K562 (cell line): ENCODE data around the gene DNAI7. TPM values are rescaled to one million over a fixed set of nuclear protein-coding genes. Genes with fewer than 3 reads are reported as not detected.

ENCODE experiments used
- ATAC-seq: fragments of 200-7000 bp; cut with Tn5 transposase; 3 replicates; pipeline ENCODE4 v1.9.1; 2020; ENCODE audit warnings: moderate library complexity
- BruUV-seq: library from RNA; stranded (reverse); fragments of 400-500 nt; replicated peaks from 2 replicates; lab custom pipeline; 2021; lab: Mats Ljungman, UMichigan
- CTCF ChIA-PET: fragments of 300-600 bp; formaldehyde crosslinking; extraction: SDS; loops from one replicate; lab custom pipeline; 2021; ENCODE audit warnings: low intra/inter-chr PET ratio; lab: Yijun Ruan, JAX
- POLR2A ChIA-PET: fragments of 300-600, 350-650 bp; sonication (Branson Sonifier 250); formaldehyde crosslinking; extraction: SDS; loops from one replicate; lab custom pipeline; 2021; ENCODE audit warnings: antibody characterized with exemption, inconsistent platforms; lab: Yijun Ruan, JAX
- DNase-seq, 4 experiments: peaks; one replicate each; pipeline versions ENCODE4 v3.0.0 to v3.0.0-alpha.2; 2011 to 2018; ENCODE audit warnings: low spot score in 3 of 4, mixed read lengths in 3 of 4; ENCODE audit errors: extremely low read depth in 1 of 4
- FAIRE-seq: peaks from 2 replicates; lab custom pipeline; 2011; peaks lifted over from hg19 to GRCh38; lab: Jason Lieb, UNC
- H2AFZ ChIP-seq: 2 replicates; pipeline ENCODE4 v1.6.0; 2011; ENCODE audit warnings: low read depth, low read length, control low read depth, inconsistent platforms
- H3K27ac ChIP-seq: fragments of 200-600 bp; 3 replicates; pipeline ENCODE4 v1.8.0; 2011; ENCODE audit warnings: low read depth, mild to moderate bottlenecking, control low read depth, inconsistent platforms, low read length, moderate library complexity, mixed read lengths; ENCODE audit errors: extremely low read depth
- H3K27me3 ChIP-seq, 2 experiments: fragments of 300-600 bp in 1 of 2; 2 replicates in 1 of 2; 3 replicates in 1 of 2; pipeline versions ENCODE4 v1.6.0 to v1.8.0; 2011; ENCODE audit warnings: inconsistent platforms in 2 of 2, low read length in 2 of 2, mild to moderate bottlenecking in 1 of 2, mixed read lengths in 1 of 2, moderate library complexity in 1 of 2; ENCODE audit not compliant: control insufficient read depth in 2 of 2, insufficient read depth in 2 of 2
- H3K36me3 ChIP-seq: fragments of 300-600 bp; 3 replicates; pipeline ENCODE4 v1.8.0; 2011; ENCODE audit warnings: mild to moderate bottlenecking, low read length, inconsistent platforms; ENCODE audit not compliant: control insufficient read depth, insufficient read depth
- H3K4me1 ChIP-seq, 2 experiments: fragments of 200-600 bp in 1 of 2; replicated peaks in 1 of 2; 2 replicates in 1 of 2; 3 replicates in 1 of 2; pipeline versions ENCODE4 v1.5.1 to v1.8.0; 2011; ENCODE audit warnings: inconsistent platforms in 2 of 2, low read length in 2 of 2, mild to moderate bottlenecking in 1 of 2, mixed read lengths in 1 of 2, moderate library complexity in 1 of 2; ENCODE audit not compliant: control insufficient read depth in 2 of 2, insufficient read depth in 2 of 2
- H3K4me2 ChIP-seq: 2 replicates; pipeline ENCODE4 v1.6.1; 2011; ENCODE audit warnings: low read length, control low read depth, inconsistent platforms, mixed read lengths; ENCODE audit not compliant: insufficient read depth
- H3K4me3 ChIP-seq: fragments of 200-600 bp; sonication (generic), shearing (Covaris generic); 2 replicates; pipeline ENCODE4 v1.5.1; 2016; ENCODE audit warnings: control low read depth, inconsistent platforms
- H3K79me2 ChIP-seq: fragments of 200-600 bp; 3 replicates; pipeline ENCODE4 v1.8.0; 2011; ENCODE audit warnings: low read length, inconsistent platforms; ENCODE audit not compliant: control insufficient read depth, insufficient read depth
- H3K9ac ChIP-seq, 2 experiments: 2 replicates each; pipeline versions ENCODE4 v1.6.0 to v1.6.1; 2011; ENCODE audit warnings: low read depth in 2 of 2, low read length in 2 of 2, control low read depth in 1 of 2, inconsistent platforms in 1 of 2, mild to moderate bottlenecking in 1 of 2, mixed read lengths in 1 of 2; ENCODE audit not compliant: insufficient read depth in 1 of 2
- H3K9me1 ChIP-seq: one replicate; pipeline ENCODE4 v1.6.0; 2011; ENCODE audit warnings: inconsistent platforms, mild to moderate bottlenecking, low read length, moderate library complexity; ENCODE audit not compliant: control insufficient read depth, insufficient read depth
- H3K9me3 ChIP-seq: replicated peaks from 2 replicates; pipeline ENCODE4 v1.5.1; 2011; ENCODE audit warnings: low read depth, low read length, inconsistent platforms; ENCODE audit not compliant: control insufficient read depth, insufficient read depth
- H4K20me1 ChIP-seq: replicated peaks from 2 replicates; pipeline ENCODE4 v1.6.1; 2011; ENCODE audit warnings: low read length, inconsistent platforms, mixed read lengths; ENCODE audit not compliant: control insufficient read depth, insufficient read depth
- CHAMP1 ChIP-seq: fragments of 450-650 bp; IDR thresholded peaks from 2 replicates; pipeline ENCODE4 v1.6.1; 2016; ENCODE audit warnings: mild to moderate bottlenecking
- CHD4 ChIP-seq: fragments of 200-600 bp; sonication (generic); IDR thresholded peaks from 3 replicates; pipeline ENCODE4 v1.6.1; 2012; ENCODE audit warnings: low read depth, mild to moderate bottlenecking, mixed read lengths, low read length, inconsistent platforms; ENCODE audit not compliant: insufficient read depth, insufficient replicate concordance, poor library complexity, severe bottlenecking
- FOXA3 ChIP-seq, 2 experiments: fragments of 450-650 bp in 1 of 2; sonication (generic) in 1 of 2; formaldehyde crosslinking; IDR thresholded peaks in 1 of 2; conservative IDR thresholded peaks in 1 of 2; 2 replicates each; pipeline versions ENCODE4 v1.4.0 to v1.8.0; 2020 to 2022; ENCODE audit warnings: mild to moderate bottlenecking in 2 of 2, missing genetic modification reagents in 1 of 2
- FUS ChIP-seq: fragments of 200-400 bp; formaldehyde crosslinking; optimal IDR thresholded peaks from 2 replicates; pipeline ENCODE3; 2017; ENCODE audit warnings: low read depth, low read length
- HMGN3 ChIP-seq: IDR thresholded peaks from 2 replicates; pipeline ENCODE4 v1.6.1; 2011; ENCODE audit warnings: borderline replicate concordance, low read depth, mild to moderate bottlenecking, mixed read lengths, low read length; ENCODE audit not compliant: insufficient read length; ENCODE audit errors: extremely low read depth
- HSF4 ChIP-seq: fragments of 250-450 bp; sonication (Bioruptor Pico); IDR thresholded peaks from 2 replicates; pipeline ENCODE4 v2.1.2; 2022; ENCODE audit warnings: mild to moderate bottlenecking, moderate library complexity, borderline replicate concordance
- MYC ChIP-seq, 2 experiments: fragments of 250-450 bp in 1 of 2; sonication (Bioruptor Pico) in 1 of 2; IDR thresholded peaks; 2 replicates each; pipeline versions ENCODE4 v1.5.1 to v1.6.1; 2012 to 2021; ENCODE audit warnings: low read depth in 2 of 2, borderline replicate concordance in 1 of 2, improper control_type of control experiment in 1 of 2, low read length in 1 of 2, mild to moderate bottlenecking in 1 of 2, moderate library complexity in 1 of 2
- NRF1 ChIP-seq, 2 experiments: fragments of 450-650 bp; IDR thresholded peaks in 1 of 2; conservative IDR thresholded peaks in 1 of 2; 2 replicates each; pipeline ENCODE4 v1.6.1; 2014; ENCODE audit warnings: mild to moderate bottlenecking in 2 of 2
- RFX5 ChIP-seq: IDR thresholded peaks from 2 replicates; pipeline ENCODE4 v1.6.1; 2011; ENCODE audit warnings: low read depth, mild to moderate bottlenecking, improper control_type of control experiment, low read length
- SRSF7 ChIP-seq: fragments of 200-400 bp; formaldehyde crosslinking; optimal IDR thresholded peaks from 2 replicates; pipeline ENCODE3; 2017; ENCODE audit warnings: mild to moderate bottlenecking, low read depth, low read length
- TCF7L2 ChIP-seq: fragments of 150-350 bp; IDR thresholded peaks from 2 replicates; pipeline ENCODE4 v1.6.1; 2016; ENCODE audit warnings: low read depth, mild to moderate bottlenecking, low read length, moderate library complexity
- TEAD1 ChIP-seq, 2 experiments: fragments of 450-650 bp in 1 of 2; sonication (generic) in 1 of 2; formaldehyde crosslinking; IDR thresholded peaks; 2 replicates each; pipeline versions ENCODE4 v1.4.0 to v1.8.0; 2020 to 2022; ENCODE audit warnings: mild to moderate bottlenecking in 2 of 2, missing genetic modification reagents in 1 of 2
- ZBED1 ChIP-seq: IDR thresholded peaks from 2 replicates; pipeline ENCODE4 v1.6.1; 2014
- ZFP91 ChIP-seq: sonication (generic); formaldehyde crosslinking; IDR thresholded peaks from 2 replicates; pipeline ENCODE4 v1.8.0; 2022; ENCODE audit warnings: mild to moderate bottlenecking, missing genetic modification reagents
- ZNF134 ChIP-seq: fragments of 250-450 bp; sonication (Bioruptor Pico); conservative IDR thresholded peaks from 2 replicates; pipeline ENCODE4 v1.4.0; 2020
- ZNF24 ChIP-seq: fragments of 450-650 bp; IDR thresholded peaks from 2 replicates; pipeline ENCODE4 v1.6.1; 2016
- ZNF785 ChIP-seq: fragments of 250-450 bp; sonication (Bioruptor Pico); IDR thresholded peaks from 2 replicates; pipeline ENCODE4 v1.4.0; 2020; ENCODE audit warnings: mild to moderate bottlenecking
- WGBS: fragments of 100-300 bp; shearing (Covaris generic); methylation state at CpG from one replicate; pipeline ENCODE4 v1.1.6; 2016; ENCODE audit warnings: low coverage, mixed read lengths; ENCODE audit not compliant: insufficient coverage; ENCODE audit errors: missing lambda C conversion rate; 5-methylcytosine and 5-hydroxymethylcytosine counted together
- in situ Hi-C: fragments of 300-500 bp; cut with MboI; formaldehyde crosslinking; loops from 4 replicates; pipeline ENCODE4 v1.15.0; 2018; ENCODE audit warnings: inconsistent platforms, mixed read lengths
- intact Hi-C: fragments of 100-400 bp; cut with micrococcal nuclease; formaldehyde crosslinking; loops from 2 replicates; pipeline ENCODE4 v1.14.2; 2022
- polyA plus RNA-seq, 8 experiments: library from polyadenylated mRNA; depleted of rRNA in 4 of 8; stranded (reverse) in 5 of 8; unstranded in 3 of 8; fragments of >200 nt; fragmentation: Nextera tagmentation in 2 of 8; fragmentation: Illumina TruSeq in 1 of 8; extraction: Ambion mirVana in 2 of 8; extraction: Trizol in 1 of 8; gene quantifications; 2 replicates each; pipeline versions ENCODE4 v1.2.1 to v1.2.3, GENCODE V29; 2011 to 2014; ENCODE audit warnings: inconsistent platforms in 1 of 8, missing spikeins in 1 of 8
- total RNA-seq, 7 experiments: library from RNA; depleted of rRNA in 6 of 7; stranded (reverse); fragments of >200 nt in 6 of 7; fragmentation: Illumina TruSeq in 2 of 7; extraction: Trizol in 2 of 7; gene quantifications; 2 replicates each; pipeline versions ENCODE4 v1.2.1 to v1.2.3, GENCODE V29; 2011 to 2021; ENCODE audit warnings: low replicate concordance in 1 of 7

Gene DNAI7
- total and polyA plus RNA-seq, 9 of the 15 experiments (the other 6 are each of a cell fraction or from before 2014, with no cell fraction given): 0.06 to 0.76 (median 0.17) TPM; not detected in 1

DNA sequence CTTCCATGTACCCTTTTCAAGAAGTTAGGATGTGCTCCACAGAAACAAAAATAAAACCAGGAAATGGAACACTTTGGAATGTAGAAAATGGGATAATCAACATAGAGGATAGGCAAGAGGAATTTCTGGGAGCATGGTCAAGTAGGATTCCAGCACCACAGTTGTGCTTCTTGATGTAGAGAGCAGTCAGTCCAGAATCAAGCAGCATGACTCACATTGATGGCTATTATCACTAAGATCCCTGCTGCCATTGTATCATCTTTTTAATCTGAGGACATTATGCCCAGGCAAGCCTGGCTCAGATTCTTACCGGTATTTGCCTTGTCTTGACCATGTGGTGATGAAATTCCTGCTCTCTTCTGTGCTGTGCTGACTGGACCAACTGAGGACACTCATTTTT lies 5.7 kb upstream of the DNAI7 start:
- ChIA-PET CTCF (no interaction called here), POLR2A (interaction anchor here (0.7 kb wide), 1 partner anchor 700 kb away, joined by 3 read pairs; no protein-coding TSS in a partner anchor)
- H3K9me3 ChIP-seq: no peaks in the 10 kb centered on the region
- peaks cover 0 to 3% of the 10 kb centered on the region in 2 experiments; a peak in 1 of 5 replicates for H3K4me1 ChIP-seq
- H2AFZ ChIP-seq: no peak overlapping the region
- H3K36me3 ChIP-seq: peaks cover 16% of the 10 kb centered on the region
- intact Hi-C loops: no loop called here
- FAIRE-seq (no peak), DNase-seq (no peak), ATAC-seq (no peak)
- no peak overlapping the region for H3K9ac ChIP-seq
- H3K4me3 ChIP-seq: no peak overlapping the region
- no peaks in the 10 kb centered on the region for H3K27me3 ChIP-seq
- in situ Hi-C loops: no loop called here
- H3K9me1 ChIP-seq: no peaks in the 10 kb centered on the region
- WGBS: 43% methylated on average over 1 of the region's 1 CpG
- H3K79me2 ChIP-seq: peaks cover 11% of the 10 kb centered on the region
- no peaks in the 10 kb centered on the region for H4K20me1 ChIP-seq
- BruUV-seq: no TSS peak
- no peak overlapping the region for H3K4me2 ChIP-seq
- H3K27ac ChIP-seq: no peak overlapping the region
- TF ChIP-seq ZNF785 (CRISPR knock-in tag): no peak
- TF ChIP-seq TCF7L2: no peak
- TF ChIP-seq MYC (IDR thresholded peaks at IDR 0.05; ENCODE audit: low read depth, low read length): no peak
- no peak for TF ChIP-seq MYC (CRISPR knock-in tag; IDR thresholded peaks at IDR 0.05; ENCODE audit: borderline replicate concordance, low read depth)
- TF ChIP-seq HSF4 (CRISPR knock-in tag): no peak
- no peak for TF ChIP-seq CHD4
- no peak for TF ChIP-seq HMGN3
- no peak for TF ChIP-seq ZNF134 (CRISPR knock-in tag)
- TF ChIP-seq FUS: no peak
- TF ChIP-seq ZFP91: no peak
- no peak for TF ChIP-seq CHAMP1
- TF ChIP-seq TEAD1 (CRISPR knock-in tag; IDR thresholded peaks at IDR 0.05): no peak
- no peak for TF ChIP-seq SRSF7
- TF ChIP-seq ZBED1: no peak
- no peak for TF ChIP-seq FOXA3 (CRISPR knock-in tag; conservative IDR thresholded peaks at IDR 0.05 in 1 of 2, IDR thresholded peaks at IDR 0.05 in 1 of 2)
- TF ChIP-seq ZNF24: no peak
- TF ChIP-seq RFX5: no peak
- no peak for TF ChIP-seq NRF1 (conservative IDR thresholded peaks at IDR 0.05 in 1 of 2, IDR thresholded peaks at IDR 0.05 in 1 of 2)
